Measurements from ENCODE around the gene THSD4. TPM values are rescaled to one million over a fixed set of nuclear protein-coding genes. Genes with fewer than 3 reads are reported as not detected.

Gene THSD4
- total RNA-seq, 1 donor from 2014 or later = 1.6 TPM

DNA sequence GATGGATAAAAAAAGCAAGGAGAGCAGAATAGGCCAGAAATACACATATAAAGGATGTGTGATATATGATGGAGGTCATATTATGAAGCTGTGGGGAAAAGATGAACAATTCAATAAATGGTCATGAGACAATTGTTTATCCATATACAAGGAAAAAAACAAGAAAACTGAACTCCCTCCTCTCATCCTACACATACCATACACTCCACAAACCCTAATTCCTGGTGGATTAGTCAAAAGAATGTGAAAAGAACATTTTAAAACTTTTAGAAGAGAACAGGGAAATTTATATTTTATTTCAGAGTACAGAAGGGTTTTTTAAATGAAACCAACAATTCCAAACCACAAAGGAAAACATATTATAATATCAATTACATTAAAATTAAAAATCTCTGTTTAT lies 660.6 kb downstream of the THSD4 start:
- FAIRE-seq (no peak), DNase-seq (ENCODE audit: low spot score in 2 of 2) (no peak)

- FAIRE-seq (no peak), DNase-seq (ENCODE audit: low spot score in 2 of 2) (no peak)
Measured at GRCh38 chr15:71776304-71776703, 661.0 kb downstream of the THSD4 start.

GRCh38 chr15:71777216-71777943 lies 662.1 kb downstream of the THSD4 start:
- DNase-seq (ENCODE audit: low spot score in 2 of 2) (no peak), FAIRE-seq (no peak)

GRCh38 chr15:71779073-71779797 lies 664.0 kb downstream of the THSD4 start:
- FAIRE-seq = no peak

DNA sequence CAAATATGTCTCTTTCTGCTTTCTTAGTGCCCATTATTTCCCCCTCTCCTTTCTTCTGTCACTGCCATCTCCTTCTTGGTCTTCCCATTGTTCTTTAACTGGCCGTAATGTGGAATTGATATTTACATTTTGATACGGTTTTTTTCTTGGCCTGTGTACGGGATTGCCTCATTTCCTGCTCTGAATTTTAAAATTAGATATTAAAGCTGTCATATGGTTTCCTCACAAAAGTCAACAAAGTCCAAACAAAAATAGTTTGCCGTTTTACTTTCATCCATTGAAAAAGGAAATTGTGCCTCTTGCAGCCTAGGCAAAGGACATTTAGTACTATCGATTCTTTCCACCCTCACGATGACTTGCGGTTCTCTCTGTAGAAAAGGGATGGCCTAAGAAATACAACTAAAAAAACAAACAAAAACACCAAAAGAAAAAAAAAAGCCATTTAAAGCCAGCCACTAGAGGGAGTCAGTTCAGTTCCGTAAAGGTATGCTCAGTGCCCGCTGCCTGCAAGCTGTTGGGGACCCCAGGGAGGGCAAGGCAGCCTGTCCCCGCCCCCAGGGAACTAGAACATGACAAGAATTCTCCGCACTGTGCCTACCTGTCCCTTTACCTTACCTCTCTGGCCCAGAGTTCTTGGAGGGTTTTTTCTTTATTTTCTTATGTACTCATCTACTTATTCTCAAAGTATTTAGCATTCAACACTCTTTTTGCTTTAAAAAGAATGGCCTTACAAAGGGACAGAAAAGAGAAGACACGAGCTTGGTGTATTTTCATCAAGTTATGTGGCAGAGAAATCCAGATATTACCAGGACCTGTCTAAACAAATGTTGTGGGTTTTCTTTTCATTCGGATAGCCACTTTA lies 665.1 kb downstream of the THSD4 start:
- DNase-seq (ENCODE audit: low spot score in 2 of 2) (peak; percentile 26 to 54), FAIRE-seq (no peak)

More at GRCh38 chr15:71779073-71779797, 664.0 kb downstream of the THSD4 start:
- DNase-seq (ENCODE audit: low spot score in 2 of 2) = no peak

DNA sequence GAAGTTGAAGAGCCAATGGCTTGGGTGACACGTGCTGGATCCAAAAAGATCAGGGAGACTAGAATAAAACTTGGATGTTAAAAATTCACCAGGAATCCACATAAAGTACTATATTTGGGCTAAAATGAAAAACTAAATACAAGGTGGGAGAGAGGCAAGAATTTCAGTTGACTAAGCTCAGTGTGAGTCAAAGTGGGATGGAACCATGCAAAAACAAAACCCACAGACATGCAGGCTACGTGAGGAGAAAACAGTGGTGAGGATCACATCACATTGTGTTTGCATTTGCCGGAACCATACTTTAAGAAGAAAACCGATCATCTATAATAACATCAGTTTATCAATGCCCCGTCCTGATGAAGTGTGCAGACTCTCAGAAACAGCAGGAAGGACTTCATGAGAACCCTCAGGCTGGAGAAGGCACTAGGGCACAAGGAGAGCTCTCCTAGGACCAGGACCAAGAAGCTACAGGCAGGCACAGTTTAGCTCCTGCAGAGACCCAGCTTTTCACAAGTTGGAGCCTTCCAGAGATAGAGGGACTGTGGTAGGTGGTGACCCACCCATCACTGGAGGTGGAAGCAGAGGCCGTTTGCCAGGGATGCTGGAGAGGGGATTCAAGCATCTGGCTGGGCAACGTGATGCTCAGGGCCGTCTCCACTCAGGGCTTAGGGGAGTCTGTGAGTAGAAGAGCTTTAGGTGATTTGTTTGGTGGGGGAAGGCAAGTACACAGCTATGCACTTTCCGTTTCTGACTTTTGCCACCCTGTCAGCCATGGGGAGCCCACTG lies 666.1 kb downstream of the THSD4 start:
- DNase-seq (ENCODE audit: low spot score in 2 of 2) (no peak), FAIRE-seq (no peak)

- DNase-seq (ENCODE audit: low spot score in 2 of 2) (no peak), FAIRE-seq (no peak)
Measured at GRCh38 chr15:71781965-71782265, 666.6 kb downstream of the THSD4 start.

DNA sequence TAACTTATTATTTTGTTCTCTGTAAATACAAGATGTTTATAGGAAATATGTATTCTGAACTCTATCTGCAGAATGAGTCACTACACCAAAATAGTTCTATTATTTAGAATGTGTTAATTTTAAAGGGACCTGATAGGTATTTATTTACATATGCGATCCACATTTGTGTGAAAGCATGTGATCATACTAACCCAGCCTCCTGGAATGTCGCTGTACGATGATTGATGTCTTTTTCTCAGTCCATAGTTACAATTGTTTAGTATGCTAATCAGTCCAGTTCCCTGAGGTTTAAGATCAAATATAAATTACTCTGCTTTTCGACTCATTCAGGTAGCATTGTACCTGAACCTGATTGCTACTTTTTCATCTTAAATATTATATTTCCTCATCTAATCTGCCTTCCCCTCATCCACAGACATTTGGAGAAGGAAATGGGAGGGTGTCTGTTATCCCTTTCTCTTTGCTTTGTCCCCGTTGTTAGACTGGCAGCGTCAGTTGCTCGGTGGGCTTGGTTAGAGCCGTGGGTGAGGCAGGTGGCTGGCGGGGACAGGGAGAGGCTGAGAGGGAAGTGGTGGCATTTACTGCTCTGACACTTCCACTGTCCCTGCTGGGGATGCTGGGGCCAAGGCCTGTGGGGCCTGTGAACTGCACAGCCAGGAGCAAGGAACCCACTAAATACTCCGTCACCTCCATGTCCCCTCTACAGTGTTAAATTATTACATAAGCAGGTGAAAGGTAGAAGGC lies 667.3 kb downstream of the THSD4 start:
- no peak for DNase-seq (ENCODE audit: low spot score in 2 of 2)
- no peak for FAIRE-seq

DNA sequence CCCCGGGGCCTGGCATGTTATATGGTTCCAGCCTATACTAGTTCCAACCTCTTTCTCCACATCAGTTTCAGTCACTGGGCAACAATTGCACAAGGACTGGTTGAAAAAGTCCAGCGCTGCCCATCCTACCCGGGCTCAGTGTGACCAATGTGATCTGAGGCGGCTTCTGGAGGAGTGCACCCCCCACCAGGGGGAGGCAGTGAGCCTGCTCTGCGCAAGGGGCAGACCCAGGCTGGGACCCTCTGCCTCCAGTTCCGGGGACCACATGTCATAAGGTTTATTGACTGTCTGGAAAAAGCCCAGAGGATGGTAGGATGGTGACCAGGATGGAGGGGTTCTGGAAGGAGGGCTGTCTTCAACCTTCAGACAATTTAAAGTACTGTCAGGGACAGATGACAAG lies 669.4 kb downstream of the THSD4 start:
- DNase-seq (ENCODE audit: low spot score in 2 of 2) (no peak), FAIRE-seq (no peak)

DNA sequence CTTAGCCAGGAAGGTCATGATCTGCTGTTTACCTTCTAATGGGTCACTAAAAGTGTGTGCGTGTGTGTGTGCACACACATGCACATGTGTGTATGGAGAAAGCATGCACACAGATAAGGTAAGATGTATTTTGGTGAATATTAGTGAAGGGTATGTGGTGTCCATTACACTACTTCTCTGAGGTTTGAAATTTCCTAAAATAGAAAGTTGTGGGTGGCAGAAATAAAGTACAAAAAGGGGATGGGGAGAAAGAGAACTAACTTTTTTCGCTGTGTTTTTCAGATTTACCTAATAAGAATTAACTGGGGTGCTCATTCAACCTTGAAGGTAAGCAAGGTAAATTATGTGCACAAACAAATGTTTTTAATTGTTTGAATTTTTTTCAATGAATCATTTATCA lies 670.7 kb downstream of the THSD4 start:
- FAIRE-seq = no peak
- DNase-seq (ENCODE audit: low spot score in 2 of 2) = no peak

GRCh38 chr15:71786673-71787072 lies 671.4 kb downstream of the THSD4 start:
- DNase-seq (ENCODE audit: low spot score in 2 of 2) (no peak), FAIRE-seq (no peak)

GRCh38 chr15:71788646-71789579 lies 673.6 kb downstream of the THSD4 start:
- DNase-seq (ENCODE audit: low spot score in 2 of 2) (no peak), FAIRE-seq (no peak)

GRCh38 chr15:71789616-71790015 lies 674.3 kb downstream of the THSD4 start:
- FAIRE-seq (no peak), DNase-seq (ENCODE audit: low spot score in 2 of 2) (no peak)

- DNase-seq (ENCODE audit: low spot score in 2 of 2) = no peak
- FAIRE-seq = no peak
Measured at GRCh38 chr15:71790081-71790480, 674.8 kb downstream of the THSD4 start.

- DNase-seq (ENCODE audit: low spot score in 2 of 2) (no peak), FAIRE-seq (no peak)
Measured at GRCh38 chr15:71791975-71792374, 676.7 kb downstream of the THSD4 start.

DNA sequence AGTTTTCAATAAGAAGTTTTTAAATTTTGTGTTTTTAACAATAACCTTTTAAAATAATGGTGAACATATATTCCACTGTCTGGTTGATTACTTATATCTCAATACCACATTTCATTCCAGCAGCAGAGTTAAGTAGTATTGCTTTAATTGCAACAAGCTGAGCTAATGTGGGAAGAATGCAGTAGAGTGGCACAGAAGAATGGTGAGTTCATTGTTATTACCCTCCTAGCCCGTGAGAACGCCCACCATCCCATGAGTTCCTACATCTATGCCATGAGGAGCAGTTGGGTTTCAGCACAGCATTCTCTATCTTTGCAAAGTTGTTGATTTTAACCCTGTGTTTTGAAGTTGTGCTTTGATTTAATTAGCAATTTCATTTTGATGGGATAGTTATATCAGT lies 677.2 kb downstream of the THSD4 start:
- no peak for DNase-seq (ENCODE audit: low spot score in 2 of 2)
- no peak for FAIRE-seq

DNA sequence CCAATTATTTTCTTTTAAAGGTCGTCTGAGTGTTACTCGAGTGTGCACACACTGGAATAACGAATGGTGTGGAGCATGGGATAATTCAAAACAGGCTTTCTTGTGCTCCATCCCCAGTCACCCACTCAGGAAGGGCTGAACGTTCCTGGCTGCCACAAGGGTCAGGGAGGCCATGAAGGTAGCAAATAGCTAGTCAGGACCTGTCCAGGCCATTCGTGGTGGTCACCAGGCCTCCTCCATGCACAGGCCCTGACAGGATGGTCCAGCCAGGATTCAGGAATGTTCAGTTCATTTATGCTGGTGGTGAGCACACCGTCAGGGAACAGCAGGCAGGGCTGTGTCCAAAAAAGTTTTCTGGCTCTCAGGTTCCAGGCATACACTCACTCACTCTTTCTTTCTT lies 683.4 kb downstream of the THSD4 start:
- FAIRE-seq (no peak), DNase-seq (ENCODE audit: low spot score in 2 of 2) (no peak)

- no peak for DNase-seq (ENCODE audit: low spot score in 2 of 2)
- no peak for FAIRE-seq
Measured at GRCh38 chr15:71800190-71800589, 684.9 kb downstream of the THSD4 start.
